Tibial nerve (tissue), 4 donors: ENCODE measurements around the gene FCN3. TPM values are rescaled to one million over a fixed set of nuclear protein-coding genes. Genes with fewer than 3 reads are reported as not detected.
A peak's percentile ranks its signal among the peaks of the same experiment; 100 is the strongest.

Experiments used
- DNase-seq, 2 donors: peaks; one replicate each; pipeline ENCODE4 v3.0.0-alpha.2; 2019; ENCODE audit warnings: low spot score in 2 of 2
- H3K27ac ChIP-seq, 4 donors: fragments of 200-600 bp; sonication (generic) in 3 of 4; one replicate each; pipeline ENCODE4 v1.5.1; 2017 to 2019; ENCODE audit warnings: mild to moderate bottlenecking in 1 of 4
- H3K27me3 ChIP-seq, 2 donors: fragments of 200-600 bp; sonication (generic) in 1 of 2; one replicate each; pipeline versions ENCODE4 v1.5.1 to v1.6.0; 2017 to 2019
- H3K36me3 ChIP-seq, 3 donors: fragments of 200-600 bp; sonication (generic); one replicate each; pipeline ENCODE4 v1.5.1; 2018 to 2019
- H3K4me1 ChIP-seq, 4 donors: fragments of 200-600 bp; sonication (generic) in 3 of 4; one replicate each; pipeline ENCODE4 v1.5.1; 2017 to 2019
- H3K4me3 ChIP-seq, 4 donors: fragments of 200-600 bp; sonication (generic) in 3 of 4; one replicate each; pipeline ENCODE4 v1.5.1; 2017 to 2019; ENCODE audit warnings: mild to moderate bottlenecking in 1 of 4, moderate library complexity in 1 of 4
- H3K9me3 ChIP-seq, 4 donors: fragments of 200-600 bp; sonication (generic) in 3 of 4; one replicate each; pipeline ENCODE4 v1.5.1; 2017 to 2019
- CTCF ChIP-seq, 5 experiments: fragments of 200-600 bp in 3 of 5; fragments of 450-650 bp in 2 of 5; sonication (generic) in 3 of 5; IDR thresholded peaks; one replicate each; pipeline ENCODE4 v1.5.1; 2016 to 2019; ENCODE audit warnings: antibody characterized with exemption in 5 of 5, mild to moderate bottlenecking in 3 of 5, moderate library complexity in 2 of 5
- EP300 ChIP-seq, 2 donors: sonication (generic); formaldehyde crosslinking; IDR thresholded peaks; one replicate each; pipeline ENCODE4 v1.6.1; 2017; ENCODE audit warnings: antibody characterized with exemption in 2 of 2, mild to moderate bottlenecking in 1 of 2
- POLR2A ChIP-seq, 2 donors: fragments of 450-650 bp; IDR thresholded peaks; one replicate each; pipeline ENCODE4 v1.6.1; 2017; ENCODE audit warnings: antibody characterized with exemption in 2 of 2, mild to moderate bottlenecking in 2 of 2, moderate library complexity in 2 of 2
- WGBS, 2 donors: methylation state at CpG; one replicate each; pipeline ENCODE4 v1.1.5; 2018; 5-methylcytosine and 5-hydroxymethylcytosine counted together
- total RNA-seq, 4 donors: library from RNA; depleted of rRNA; stranded (reverse); fragments of >200 nt; gene quantifications; one replicate each; pipeline ENCODE4 v1.1.0, GENCODE V29; 2016

FCN3 gene
- total RNA-seq, 4 donors from 2014 or later = 2.5 to 8.7 (median 3.7) TPM; not detected in 1

- Histone ChIP-seq H3K9me3 (no peaks in the 10 kb centered on the region), H3K27me3 (no peaks in the 10 kb centered on the region), H3K4me1 (peaks cover 0 to 10% (median 2%) of the 10 kb centered on the region in 4 donors), H3K27ac (peak within 1 kb of the TSS in 1 of 4 donors; percentile 78), H3K36me3 (peaks cover 0 to 26% (median 0%) of the 10 kb centered on the region in 3 donors), H3K4me3 (peak within 1 kb of the TSS in 2 of 4 donors; percentile 15 to 40)
- DNase-seq = no peak
- 27 to 32% methylated on average over 18 of the region's 22 CpGs for WGBS, 2 donors
- TF ChIP-seq POLR2A (IDR thresholded peaks at IDR 0.05) (no peak), CTCF (IDR thresholded peaks at IDR 0.05) (no peak), EP300 (IDR thresholded peaks at IDR 0.05) (no peak)
These were observed 32.9 kb downstream of the FCN3 start, which contains the start of gene SYTL1 for GRCh38 chr1:27341525-27342252. Gene SYTL1, plus strand, starts transcription at chr1:27342022. Its CDS starts 3,313 bp downstream, at chr1:27345335.

GRCh38 chr1:27339213-27339612 lies 35.4 kb downstream of the FCN3 start:
- peaks cover 3 to 51% (median 5%) of the 10 kb centered on the region in 3 donors for H3K36me3 ChIP-seq
- H3K27me3 ChIP-seq = no peaks in the 10 kb centered on the region
- 62 to 71% methylated on average over 5 of the region's 5 CpGs for WGBS, 2 donors
- no peak for DNase-seq
- TF ChIP-seq EP300 (IDR thresholded peaks at IDR 0.05) = no peak
- TF ChIP-seq CTCF (IDR thresholded peaks at IDR 0.05) = no peak
- TF ChIP-seq POLR2A (IDR thresholded peaks at IDR 0.05) = no peak
- peaks cover 0 to 10% (median 2%) of the 10 kb centered on the region in 4 donors for H3K4me1 ChIP-seq
- no peak overlapping the region for H3K27ac ChIP-seq
- H3K9me3 ChIP-seq = no peaks in the 10 kb centered on the region
- no peak overlapping the region for H3K4me3 ChIP-seq

GRCh38 chr1:27338751-27339150 lies 35.9 kb downstream of the FCN3 start:
- Histone ChIP-seq H3K27ac (no peak overlapping the region), H3K4me1 (peaks cover 0 to 10% (median 2%) of the 10 kb centered on the region in 4 donors), H3K4me3 (no peak overlapping the region), H3K36me3 (peaks cover 3 to 55% (median 10%) of the 10 kb centered on the region in 3 donors), H3K9me3 (no peaks in the 10 kb centered on the region), H3K27me3 (no peaks in the 10 kb centered on the region)
- no peak for DNase-seq
- no peak for TF ChIP-seq CTCF (IDR thresholded peaks at IDR 0.05)
- TF ChIP-seq EP300 (IDR thresholded peaks at IDR 0.05) = no peak
- no peak for TF ChIP-seq POLR2A (IDR thresholded peaks at IDR 0.05)
- 85% methylated on average over 6 of the region's 6 CpGs for WGBS, 2 donors

- Histone ChIP-seq H3K27ac (no peak overlapping the region), H3K36me3 (peaks cover 3 to 75% (median 18%) of the 10 kb centered on the region in 3 donors), H3K9me3 (no peaks in the 10 kb centered on the region), H3K4me1 (peaks cover 0 to 5% (median under 1%) of the 10 kb centered on the region in 4 donors), H3K4me3 (no peak overlapping the region), H3K27me3 (no peaks in the 10 kb centered on the region)
- WGBS, 2 donors = 93 to 97% methylated on average over 5 of the region's 5 CpGs
- DNase-seq = no peak
- no peak for TF ChIP-seq CTCF (IDR thresholded peaks at IDR 0.05)
These were observed 37.9 kb downstream of the FCN3 start for GRCh38 chr1:27336756-27337155.
